OCI-LY3 (cell line): ENCODE measurements around the gene CCDC92.

ENCODE experiments used
- H2AFZ ChIP-seq: fragments of 200-600, 300-600 bp; shearing (Covaris generic); 2 replicates; pipeline ENCODE4 v1.6.0; 2014; ENCODE audit warnings: antibody characterized with exemption, low read depth, low read length
- H3K27ac ChIP-seq: fragments of 200-600, 300-600 bp; sonication (generic); 2 replicates; pipeline ENCODE4 v1.5.1; 2014; ENCODE audit warnings: mild to moderate bottlenecking, low read length, moderate library complexity, mixed read lengths
- H3K27me3 ChIP-seq: fragments of 200-600, 300-600 bp; sonication (generic); 2 replicates; pipeline ENCODE4 v1.6.1; 2014; ENCODE audit warnings: low read depth, low read length, mixed read lengths
- H3K36me3 ChIP-seq: fragments of 200-600, 300-600 bp; sonication (generic); replicated peaks from 2 replicates; pipeline ENCODE3; 2014; ENCODE audit warnings: low read depth, low read length, mixed read lengths
- H3K4me1 ChIP-seq: fragments of 300-600, 200-600 bp; sonication (generic); 2 replicates; pipeline ENCODE4 v1.6.1; 2014; ENCODE audit warnings: low read length, mixed read lengths
- H3K4me2 ChIP-seq: fragments of 200-600, 300-600 bp; sonication (generic); 2 replicates; pipeline ENCODE4 v1.6.1; 2014; ENCODE audit warnings: low read length, mixed read lengths
- H3K4me3 ChIP-seq: fragments of 300-600, 200-600 bp; sonication (generic); 2 replicates; pipeline ENCODE4 v1.5.1; 2014; ENCODE audit warnings: antibody characterized with exemption, mild to moderate bottlenecking, low read length, moderate library complexity
- H3K79me2 ChIP-seq: fragments of 300-600, 200-600 bp; shearing (Covaris generic); 2 replicates; pipeline ENCODE4 v1.6.1; 2014; ENCODE audit warnings: mild to moderate bottlenecking, low read length, mixed read lengths
- H3K9ac ChIP-seq: fragments of 300-600, 200-600 bp; shearing (Covaris generic); 2 replicates; pipeline ENCODE4 v1.6.0; 2014; ENCODE audit warnings: mild to moderate bottlenecking, low read length, moderate library complexity
- H3K9me3 ChIP-seq: fragments of 200-600, 300-600 bp; shearing (Covaris generic); 2 replicates; pipeline ENCODE4 v1.6.1; 2014; ENCODE audit warnings: low read length, mixed read lengths; ENCODE audit not compliant: insufficient read depth
- H4K20me1 ChIP-seq: fragments of 200-600, 300-600 bp; sonication (generic); 2 replicates; pipeline ENCODE4 v1.6.1; 2016; ENCODE audit warnings: low read length, mixed read lengths; ENCODE audit not compliant: insufficient read depth
- CTCF ChIP-seq: fragments of 200-600, 300-600 bp; sonication (generic); IDR thresholded peaks from 2 replicates; pipeline ENCODE4 v1.5.1; 2014; ENCODE audit warnings: antibody characterized with exemption, low read length, low read depth
- EZH2phosphoT487 ChIP-seq: fragments of 200-600 bp; shearing (Covaris generic); IDR thresholded peaks from 2 replicates; pipeline ENCODE4 v1.6.1; 2018; ENCODE audit warnings: antibody characterized with exemption, mixed run types, low read depth

CCDC92 gene

GRCh38 chr12:123952037-123952436 lies 20.6 kb downstream of the CCDC92 start:
- no peaks in the 10 kb centered on the region for H3K36me3 ChIP-seq
- H3K9me3 ChIP-seq, result no peaks in the 10 kb centered on the region
- no peak for TF ChIP-seq CTCF
- TF ChIP-seq EZH2phosphoT487, result no peak
- no peak overlapping the region for H3K27ac ChIP-seq
- H3K4me3 ChIP-seq, result no peak overlapping the region
- no peak overlapping the region for H2AFZ ChIP-seq
- no peaks in the 10 kb centered on the region for H4K20me1 ChIP-seq
- H3K4me2 ChIP-seq, result no peak overlapping the region
- no peaks in the 10 kb centered on the region for H3K79me2 ChIP-seq
- H3K4me1 ChIP-seq, result no peaks in the 10 kb centered on the region
- H3K9ac ChIP-seq, result no peak overlapping the region
- H3K27me3 ChIP-seq, result no peaks in the 10 kb centered on the region

- Histone ChIP-seq H3K79me2 (no peaks in the 10 kb centered on the region), H3K27ac (no peak overlapping the region), H2AFZ (no peak overlapping the region), H3K9ac (no peak overlapping the region), H3K36me3 (no peaks in the 10 kb centered on the region), H3K4me3 (no peak overlapping the region), H4K20me1 (no peaks in the 10 kb centered on the region), H3K27me3 (no peaks in the 10 kb centered on the region), H3K4me2 (no peak overlapping the region), H3K4me1 (no peaks in the 10 kb centered on the region), H3K9me3 (no peaks in the 10 kb centered on the region)
- TF ChIP-seq CTCF (no peak), EZH2phosphoT487 (no peak)
Observed at GRCh38 chr12:123951467-123951866, 21.2 kb downstream of the CCDC92 start.

- no peaks in the 10 kb centered on the region for H3K36me3 ChIP-seq
- no peak overlapping the region for H3K4me2 ChIP-seq
- no peaks in the 10 kb centered on the region for H3K79me2 ChIP-seq
- TF ChIP-seq CTCF, result no peak
- no peak overlapping the region for H2AFZ ChIP-seq
- no peak overlapping the region for H3K27ac ChIP-seq
- no peaks in the 10 kb centered on the region for H4K20me1 ChIP-seq
- H3K4me3 ChIP-seq, result no peak overlapping the region
- H3K9ac ChIP-seq, result no peak overlapping the region
- no peaks in the 10 kb centered on the region for H3K27me3 ChIP-seq
- H3K9me3 ChIP-seq, result no peaks in the 10 kb centered on the region
- H3K4me1 ChIP-seq, result no peaks in the 10 kb centered on the region
Observed at GRCh38 chr12:123950476-123951349, 21.9 kb downstream of the CCDC92 start.

- H4K20me1 ChIP-seq, result no peaks in the 10 kb centered on the region
- H3K27me3 ChIP-seq, result no peaks in the 10 kb centered on the region
- no peak overlapping the region for H3K9ac ChIP-seq
- no peaks in the 10 kb centered on the region for H3K4me1 ChIP-seq
- no peak overlapping the region for H2AFZ ChIP-seq
- no peak overlapping the region for H3K27ac ChIP-seq
- no peaks in the 10 kb centered on the region for H3K79me2 ChIP-seq
- H3K36me3 ChIP-seq, result no peaks in the 10 kb centered on the region
- no peak overlapping the region for H3K4me2 ChIP-seq
- no peaks in the 10 kb centered on the region for H3K9me3 ChIP-seq
- TF ChIP-seq EZH2phosphoT487 (no peak), CTCF (no peak)
- H3K4me3 ChIP-seq, result no peak overlapping the region
Observed at GRCh38 chr12:123949770-123950165, 22.9 kb downstream of the CCDC92 start.
